Medulla oblongata (tissue), 1 donor: ENCODE results near the gene ATG7.
"Not testable (repeated sequence)": the region's sequence is repeated elsewhere in the genome, so short reads cannot be mapped to it uniquely, and the experiment has no call there.

Experiments
- DNase-seq: peaks from one replicate; pipeline ENCODE4 v3.0.0-alpha.2; 2015; ENCODE audit errors: extremely low spot score

ATG7 gene

DNA sequence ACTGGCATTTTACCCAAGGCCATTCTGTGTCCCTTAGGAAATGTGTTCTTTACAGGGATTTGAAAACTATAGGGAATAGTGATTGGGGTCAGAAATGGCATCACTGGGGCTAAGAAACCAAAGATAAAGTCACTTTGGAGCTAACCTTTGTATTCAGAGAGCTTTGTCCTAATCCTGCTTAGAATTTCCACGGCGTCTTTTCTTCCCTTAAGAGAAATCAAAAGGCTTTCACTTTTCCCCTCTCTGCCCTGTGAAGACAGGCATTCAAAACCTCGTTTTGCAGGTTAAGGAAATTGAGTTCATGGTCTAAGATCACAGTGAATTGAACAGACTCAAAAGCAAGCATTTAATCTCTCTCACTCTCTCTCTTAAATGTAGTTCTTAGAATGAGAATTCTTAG, 189.0 kb downstream of the ATG7 start:
- DNase-seq: no peak

- DNase-seq: not testable (repeated sequence)
Observed at GRCh38 chr3:11462673-11463072, 190.5 kb downstream of the ATG7 start.

- no peak for DNase-seq
Observed at GRCh38 chr3:11463591-11463990, 191.4 kb downstream of the ATG7 start.

DNA sequence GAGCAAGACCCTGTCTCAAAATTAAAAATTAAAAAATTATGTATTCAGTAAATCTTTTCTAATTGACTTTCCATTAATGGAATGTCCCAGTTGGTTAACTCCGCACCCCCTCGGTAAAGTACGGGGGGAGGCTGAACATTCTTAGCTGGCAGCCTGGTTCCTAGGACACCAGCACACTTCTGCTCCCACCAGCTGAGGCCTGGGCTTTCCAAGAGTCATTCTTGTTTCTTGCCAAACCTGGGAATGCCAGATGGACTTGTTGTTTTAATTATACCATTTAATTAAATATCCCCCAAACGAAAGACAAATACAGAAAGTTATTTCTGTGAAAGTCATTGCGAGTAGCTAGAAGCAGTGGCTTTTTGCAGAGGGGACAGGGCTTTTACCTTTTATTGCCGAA, 192.2 kb downstream of the ATG7 start:
- peak; percentile 65 for DNase-seq

GRCh38 chr3:11465744-11466616, 193.8 kb downstream of the ATG7 start:
- peak; percentile 75 for DNase-seq

DNA sequence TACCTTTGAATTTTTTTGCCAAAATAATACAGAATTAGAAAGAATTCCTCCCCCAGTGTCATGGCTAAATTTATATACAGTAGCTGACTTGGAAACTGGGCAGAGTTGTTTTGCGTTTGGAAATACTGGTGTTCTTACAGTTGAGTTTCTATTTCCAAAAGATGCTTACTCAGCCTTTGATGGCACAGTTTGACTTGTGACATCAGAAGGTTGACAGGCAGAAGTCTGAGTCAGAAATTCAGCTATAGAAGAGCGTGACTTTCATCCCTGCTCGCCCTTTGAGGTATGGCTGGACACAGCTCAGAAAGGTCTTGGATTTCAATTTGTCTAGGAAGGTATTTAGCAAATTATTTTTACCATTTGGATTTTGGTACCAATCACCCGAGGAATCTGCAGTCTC, 195.7 kb downstream of the ATG7 start:
- no peak for DNase-seq

GRCh38 chr3:11470031-11470853, 198.0 kb downstream of the ATG7 start:
- DNase-seq: no peak

- no peak for DNase-seq
Observed at GRCh38 chr3:11475324-11475723, 203.1 kb downstream of the ATG7 start.

GRCh38 chr3:11476735-11477144, 204.5 kb downstream of the ATG7 start:
- DNase-seq: no peak

DNA sequence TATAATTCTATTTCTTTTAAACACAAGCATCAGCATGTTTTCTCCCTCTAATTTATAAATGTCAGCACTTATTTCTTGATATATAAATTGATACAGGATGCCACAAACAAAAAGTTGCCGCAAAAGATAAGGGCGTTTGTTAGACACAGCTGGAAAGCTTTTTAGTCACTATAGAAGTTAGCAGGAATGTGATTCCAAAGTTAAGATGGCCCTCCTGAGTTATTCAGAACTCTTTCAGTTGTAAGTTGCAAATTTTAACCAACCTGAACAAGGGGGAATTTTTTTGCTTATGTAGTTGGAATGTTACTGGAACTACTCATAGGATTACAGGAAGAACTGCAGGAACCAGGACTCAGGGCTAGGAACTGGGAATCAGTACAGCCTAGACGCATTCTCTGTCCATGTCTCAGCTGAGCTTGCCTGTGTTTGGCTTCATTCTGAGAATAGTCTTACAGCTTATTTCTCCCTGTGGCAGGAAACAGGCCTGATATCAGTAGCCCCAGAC, 205.3 kb downstream of the ATG7 start:
- no peak for DNase-seq

DNA sequence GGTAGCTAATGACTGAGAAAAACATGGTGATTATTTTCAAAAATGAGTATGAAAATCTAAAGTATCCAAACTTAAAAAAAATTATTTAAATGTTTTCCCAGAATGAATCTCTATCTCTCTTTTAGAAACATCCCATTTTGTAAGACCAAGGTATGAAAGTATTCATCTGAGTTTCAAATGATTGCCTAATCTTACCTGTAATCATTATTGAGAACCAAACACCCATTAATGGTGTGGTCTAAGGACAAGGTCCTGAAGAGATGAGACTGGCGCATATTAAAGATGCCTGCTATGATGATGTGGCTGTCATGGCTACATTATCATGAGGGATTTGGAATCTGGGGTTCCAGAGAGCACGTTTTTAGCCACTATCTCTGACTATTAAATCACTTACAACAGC, 206.0 kb downstream of the ATG7 start:
- no peak for DNase-seq

- DNase-seq: no peak
Observed at GRCh38 chr3:11479221-11479620, 207.0 kb downstream of the ATG7 start.

GRCh38 chr3:11480663-11481298, 208.6 kb downstream of the ATG7 start:
- no peak for DNase-seq

DNA sequence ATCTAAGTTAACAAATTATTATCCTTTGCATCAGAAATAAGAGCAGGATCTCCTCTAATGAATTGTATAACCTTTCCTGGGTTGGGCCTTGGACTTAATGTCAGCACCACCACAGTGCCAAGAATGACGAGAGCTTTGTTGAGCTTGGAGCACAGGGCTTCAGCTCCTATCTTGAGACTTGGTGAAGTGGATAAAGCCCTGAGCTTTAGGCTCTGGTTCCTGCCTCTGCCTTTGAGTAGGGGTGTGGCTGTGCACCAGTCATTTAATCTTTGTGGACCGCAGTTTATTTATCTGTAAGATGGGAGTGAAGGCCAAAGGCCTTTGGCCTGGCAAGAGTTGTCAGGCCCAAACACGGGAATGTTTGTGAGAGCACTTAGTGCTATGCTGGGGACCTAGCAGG, 209.4 kb downstream of the ATG7 start:
- DNase-seq: no peak

DNA sequence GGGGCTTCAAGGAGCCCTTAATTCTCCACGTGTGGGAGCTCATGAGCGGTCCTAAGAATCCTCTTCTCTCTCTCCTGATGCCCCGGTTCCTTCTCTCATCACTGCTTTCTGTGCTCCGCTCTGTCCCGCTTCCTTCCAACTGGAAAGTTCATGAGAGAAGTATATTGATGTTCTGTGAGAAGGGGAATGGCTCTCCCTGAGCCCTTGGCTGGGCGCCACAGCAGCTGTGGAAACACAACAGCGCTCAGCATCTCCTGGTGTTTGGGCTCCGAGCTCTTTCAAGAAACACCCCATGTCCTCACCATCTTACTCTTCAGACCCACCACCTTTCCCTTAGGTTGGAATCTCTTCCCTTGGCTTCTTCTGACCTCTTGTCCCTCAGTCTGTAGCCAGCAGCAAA, 209.8 kb downstream of the ATG7 start:
- peak; percentile 77 for DNase-seq

DNA sequence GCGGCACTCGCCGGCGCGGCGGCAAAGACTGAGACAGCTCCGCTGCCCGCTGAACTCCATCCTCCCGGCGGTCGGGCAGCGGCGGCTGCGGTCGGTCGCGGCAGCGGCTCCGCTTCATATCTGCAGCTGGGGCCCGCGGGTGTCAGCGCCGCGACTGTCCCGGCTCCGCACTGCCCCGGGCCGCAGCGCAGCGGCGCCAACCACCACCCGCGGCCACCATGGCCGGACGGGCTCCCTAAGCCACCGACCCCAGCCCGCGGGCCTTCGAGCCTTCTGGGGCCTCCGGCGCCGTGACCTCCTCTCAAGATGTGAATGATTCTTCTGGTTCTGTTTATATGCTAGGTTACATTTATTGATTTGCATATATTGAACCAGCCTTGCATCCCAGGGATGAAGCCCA, 216.2 kb downstream of the ATG7 start:
- DNase-seq: not testable (repeated sequence)

DNA sequence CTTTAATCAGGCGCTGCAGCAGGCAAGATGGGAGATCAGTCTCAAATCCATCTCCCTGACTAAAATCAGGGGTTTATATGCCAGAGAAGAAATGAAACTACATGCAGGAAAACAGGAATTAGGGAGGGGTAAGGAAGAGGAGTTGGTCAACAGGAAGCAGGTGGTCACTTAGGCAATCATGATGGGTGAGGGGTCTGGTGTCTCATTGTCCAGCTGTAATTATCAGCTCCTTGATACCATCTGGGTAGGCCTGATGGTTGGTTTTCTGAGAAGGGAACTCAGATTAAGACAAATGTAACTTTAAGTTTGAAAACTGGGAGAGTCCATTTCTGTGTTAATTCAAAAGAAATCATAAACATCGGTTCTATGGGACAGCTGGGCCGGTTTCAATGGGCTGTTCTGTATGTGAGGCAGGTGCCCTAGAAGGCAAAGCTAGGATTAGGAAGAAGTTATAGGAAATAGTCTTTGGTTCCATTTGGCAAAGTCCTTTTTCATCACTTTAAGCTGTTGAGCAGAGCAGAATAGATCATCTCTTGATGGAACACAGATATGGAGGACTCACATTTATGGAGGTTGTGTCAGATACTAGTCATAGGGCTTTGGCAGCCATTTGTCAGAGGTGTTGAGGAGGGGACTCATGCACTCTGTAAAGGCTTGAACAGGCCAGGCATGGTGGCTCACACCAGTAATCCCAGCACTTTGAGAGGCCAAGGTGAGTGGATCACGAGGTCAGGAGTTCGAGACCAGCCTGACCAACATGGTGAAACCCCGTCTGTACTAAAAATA, 222.1 kb downstream of the ATG7 start:
- DNase-seq: no peak

GRCh38 chr3:11495948-11496557, 223.9 kb downstream of the ATG7 start:
- DNase-seq: no peak

GRCh38 chr3:11498177-11498576, 226.0 kb downstream of the ATG7 start:
- DNase-seq: no peak

- DNase-seq: no peak
Observed at GRCh38 chr3:11498646-11499045, 226.4 kb downstream of the ATG7 start.

DNA sequence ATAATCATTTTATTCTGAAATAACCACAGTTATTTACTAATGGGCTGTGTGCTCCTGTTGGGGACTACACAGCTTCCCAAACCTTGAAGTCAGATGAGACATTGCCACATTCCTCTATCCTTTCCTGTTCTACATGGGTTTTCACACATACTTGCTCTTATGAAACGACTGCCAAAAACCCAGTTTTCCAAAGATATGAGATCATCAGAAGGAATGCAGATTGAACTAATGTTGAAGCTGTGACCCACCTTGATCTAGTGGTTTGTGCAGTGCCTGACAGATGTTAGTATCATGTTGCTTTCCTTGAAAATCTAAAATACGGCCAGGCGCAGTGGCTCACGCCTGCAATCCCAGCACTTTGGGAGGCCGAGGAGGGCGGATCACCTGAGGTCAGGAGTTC, 226.9 kb downstream of the ATG7 start:
- DNase-seq: no peak
